Neural cell (in vitro differentiated cells): ENCODE data around the gene PSMA7. TPM values are rescaled to one million over a fixed set of nuclear protein-coding genes. Genes with fewer than 3 reads are reported as not detected.

Experiments used
- H2AFZ ChIP-seq: fragments of 200-600, 300-800 bp; sonication (generic), shearing (Covaris generic); 2 replicates; pipeline ENCODE4 v1.6.0; 2014; ENCODE audit warnings: low read depth, mild to moderate bottlenecking, antibody characterized with exemption, low read length, moderate library complexity
- H3F3A ChIP-seq: fragments of 200-600 bp; shearing (Covaris generic); 2 replicates; pipeline ENCODE4 v1.6.1; 2016; ENCODE audit warnings: mild to moderate bottlenecking, moderate library complexity, mixed read lengths, antibody characterized with exemption, low read length; ENCODE audit not compliant: insufficient read depth, poor library complexity, severe bottlenecking
- H3K27ac ChIP-seq: fragments of 200-600, 300-800 bp; sonication (generic), shearing (Covaris generic); 2 replicates; pipeline ENCODE4 v1.5.1; 2014; ENCODE audit warnings: mild to moderate bottlenecking, low read length, moderate library complexity
- H3K27me3 ChIP-seq: fragments of 300-800, 200-600 bp; sonication (generic), shearing (Covaris generic); 2 replicates; pipeline ENCODE4 v1.6.0; 2014; ENCODE audit warnings: mild to moderate bottlenecking, low read depth, low read length, moderate library complexity; ENCODE audit not compliant: insufficient read depth
- H3K36me3 ChIP-seq: fragments of 300-800, 200-600 bp; sonication (generic), shearing (Covaris generic); 2 replicates; pipeline ENCODE4 v1.5.1; 2014; ENCODE audit warnings: mild to moderate bottlenecking, antibody characterized with exemption, low read length, moderate library complexity; ENCODE audit not compliant: insufficient read depth
- H3K4me2 ChIP-seq: fragments of 300-800, 200-600 bp; sonication (generic), shearing (Covaris generic); 2 replicates; pipeline ENCODE4 v1.6.0; 2014; ENCODE audit warnings: mild to moderate bottlenecking, low read length
- H3K4me3 ChIP-seq: fragments of 300-800, 200-600 bp; sonication (generic), shearing (Covaris generic); 2 replicates; pipeline ENCODE4 v1.5.1; 2014; ENCODE audit warnings: mild to moderate bottlenecking, low read length, moderate library complexity
- H3K79me2 ChIP-seq: fragments of 200-600 bp; shearing (Covaris generic); replicated peaks from 2 replicates; pipeline ENCODE4 v1.6.0; 2014; ENCODE audit warnings: mild to moderate bottlenecking, low read length, moderate library complexity; ENCODE audit not compliant: insufficient read depth
- H3K9ac ChIP-seq: fragments of 300-800, 200-600 bp; sonication (generic), shearing (Covaris generic); 2 replicates; pipeline ENCODE4 v1.6.1; 2016; ENCODE audit warnings: mild to moderate bottlenecking, low read length, mixed read lengths
- H3K9me2 ChIP-seq: fragments of 200-600 bp; shearing (Covaris generic); 2 replicates; pipeline ENCODE4 v1.6.1; 2016; ENCODE audit warnings: mild to moderate bottlenecking, low read length, mixed read lengths; ENCODE audit not compliant: insufficient read depth
- H3K9me3 ChIP-seq: fragments of 200-600, 300-800 bp; sonication (generic), shearing (Covaris generic); 2 replicates; pipeline ENCODE4 v1.6.1; 2016; ENCODE audit warnings: mild to moderate bottlenecking, mixed run types, low read length, moderate library complexity, mixed read lengths
- H4K20me1 ChIP-seq: fragments of 200-600 bp; shearing (Covaris generic); 2 replicates; pipeline ENCODE4 v1.6.1; 2016; ENCODE audit warnings: mild to moderate bottlenecking, mixed run types; ENCODE audit not compliant: insufficient read depth
- CTCF ChIP-seq: fragments of 450-650 bp; IDR thresholded peaks from 2 replicates; pipeline ENCODE4 v1.5.1; 2014; ENCODE audit warnings: antibody characterized with exemption, mild to moderate bottlenecking, moderate library complexity; ENCODE audit not compliant: poor library complexity, severe bottlenecking
- EP300 ChIP-seq: fragments of 450-650 bp; conservative IDR thresholded peaks from 2 replicates; pipeline ENCODE4 v1.6.1; 2014; ENCODE audit warnings: antibody characterized with exemption, mild to moderate bottlenecking, moderate library complexity; ENCODE audit not compliant: poor library complexity, severe bottlenecking
- EZH2 ChIP-seq: fragments of 200-600, 300-800 bp; shearing (Covaris generic), sonication (generic); IDR thresholded peaks from 2 replicates; pipeline ENCODE4 v1.6.1; 2014; ENCODE audit warnings: antibody characterized with exemption, low read length, borderline replicate concordance, mild to moderate bottlenecking; ENCODE audit not compliant: insufficient read depth, poor library complexity, severe bottlenecking
- POLR2AphosphoS5 ChIP-seq: IDR thresholded peaks from 2 replicates; pipeline ENCODE4 v1.6.1; 2012
- RAD21 ChIP-seq: fragments of 450-650 bp; conservative IDR thresholded peaks from 2 replicates; pipeline ENCODE4 v1.6.1; 2014; ENCODE audit warnings: antibody characterized with exemption, mild to moderate bottlenecking, moderate library complexity
- REST ChIP-seq: IDR thresholded peaks from 2 replicates; pipeline ENCODE4 v1.6.1; 2012; ENCODE audit warnings: borderline replicate concordance
- SMC3 ChIP-seq: fragments of 450-650 bp; conservative IDR thresholded peaks from 2 replicates; pipeline ENCODE4 v1.6.1; 2014; ENCODE audit warnings: antibody characterized with exemption, mild to moderate bottlenecking, moderate library complexity; ENCODE audit not compliant: poor library complexity
- TAF1 ChIP-seq: IDR thresholded peaks from 2 replicates; pipeline ENCODE4 v1.6.1; 2012; ENCODE audit warnings: low read depth
- polyA plus RNA-seq: library from polyadenylated mRNA; depleted of rRNA; stranded (reverse); fragments of >200 nt; gene quantifications from 2 replicates; pipeline ENCODE4 v1.2.3, GENCODE V29; 2014

PSMA7 gene
- polyA plus RNA-seq, 1 donor from 2014 or later = 874 TPM

- H3K27ac ChIP-seq = no peak overlapping the region
- no peaks in the 10 kb centered on the region for H4K20me1 ChIP-seq
- no peak overlapping the region for H2AFZ ChIP-seq
- H3K9me2 ChIP-seq = no peaks in the 10 kb centered on the region
- no peak overlapping the region for H3K9ac ChIP-seq
- no peaks in the 10 kb centered on the region for H3K79me2 ChIP-seq
- H3K4me3 ChIP-seq = no peak overlapping the region
- no peaks in the 10 kb centered on the region for H3K27me3 ChIP-seq
- peaks cover 7% of the 10 kb centered on the region for H3K9me3 ChIP-seq
- H3K36me3 ChIP-seq = no peaks in the 10 kb centered on the region
- H3F3A ChIP-seq = no peaks in the 10 kb centered on the region
- TF ChIP-seq RAD21 (no peak), REST (no peak)
- H3K4me2 ChIP-seq = no peak overlapping the region
Measured at GRCh38 chr20:62104791-62105345, 38.3 kb downstream of the PSMA7 start.

GRCh38 chr20:62104234-62104789 lies 38.9 kb downstream of the PSMA7 start:
- peaks cover 5% of the 10 kb centered on the region for H3K9me3 ChIP-seq
- H3K27me3 ChIP-seq = no peaks in the 10 kb centered on the region
- H3K4me2 ChIP-seq = no peak overlapping the region
- H4K20me1 ChIP-seq = no peaks in the 10 kb centered on the region
- no peaks in the 10 kb centered on the region for H3K9me2 ChIP-seq
- TF ChIP-seq TAF1 (no peak), POLR2AphosphoS5 (no peak), REST (no peak), RAD21 (no peak)
- H3K27ac ChIP-seq = no peak overlapping the region
- no peak overlapping the region for H2AFZ ChIP-seq
- H3K4me3 ChIP-seq = no peak overlapping the region
- no peak overlapping the region for H3K9ac ChIP-seq
- no peaks in the 10 kb centered on the region for H3K36me3 ChIP-seq
- H3K79me2 ChIP-seq = no peaks in the 10 kb centered on the region
- H3F3A ChIP-seq = no peaks in the 10 kb centered on the region

- H4K20me1 ChIP-seq = no peaks in the 10 kb centered on the region
- no peak for TF ChIP-seq REST
- TF ChIP-seq TAF1 = no peak
- TF ChIP-seq EP300 = no peak
- TF ChIP-seq SMC3 = no peak
- TF ChIP-seq EZH2 = no peak
- no peak for TF ChIP-seq CTCF
- no peak for TF ChIP-seq RAD21
- no peaks in the 10 kb centered on the region for H3K27me3 ChIP-seq
- H3K36me3 ChIP-seq = no peaks in the 10 kb centered on the region
- no peaks in the 10 kb centered on the region for H3K79me2 ChIP-seq
- no peak overlapping the region for H2AFZ ChIP-seq
- no peak overlapping the region for H3K4me3 ChIP-seq
- H3K9me3 ChIP-seq = no peaks in the 10 kb centered on the region
- H3K27ac ChIP-seq = no peak overlapping the region
- no peaks in the 10 kb centered on the region for H3K9me2 ChIP-seq
- H3K4me2 ChIP-seq = no peak overlapping the region
- no peaks in the 10 kb centered on the region for H3F3A ChIP-seq
- H3K9ac ChIP-seq = no peak overlapping the region
Measured at GRCh38 chr20:62103508-62104233, 39.5 kb downstream of the PSMA7 start.
